ENCODE data around the gene ATXN7L2.

- TF ChIP-seq CTCF (IDR thresholded peaks at IDR 0.05; ENCODE audit: low read length) (no peak), EZH2 (IDR thresholded peaks at IDR 0.05; ENCODE audit: borderline replicate concordance, low read length) (no peak)
These were observed 10.9 kb upstream of the ATXN7L2 start for GRCh38 chr1:109472779-109473178.
